ENCODE results near the gene PI4K2B. TPM values are rescaled to one million over a fixed set of nuclear protein-coding genes. Genes with fewer than 3 reads are reported as not detected.

The PI4K2B gene
- total and polyA plus RNA-seq, 2 of the 13 experiments (the other 11 are each of a cell fraction or from before 2014, with no cell fraction given): 6.9 to 25.8 TPM

GRCh38 chr4:25207997-25208396 is 25.8 kb upstream of the PI4K2B start (continued):
- no peak for TF ChIP-seq ZNF546 (CRISPR knock-in tag; conservative IDR thresholded peaks at IDR 0.05)
- TF ChIP-seq ZNF142 (CRISPR knock-in tag; IDR thresholded peaks at IDR 0.05): no peak
- no peak for TF ChIP-seq ZNF33B (CRISPR knock-in tag; IDR thresholded peaks at IDR 0.05)
- TF ChIP-seq SNAPC4 (CRISPR knock-in tag; IDR thresholded peaks at IDR 0.05): no peak
- TF ChIP-seq NFRKB (IDR thresholded peaks at IDR 0.05): no peak
- no peak for TF ChIP-seq EHMT2 (IDR thresholded peaks at IDR 0.05; ENCODE audit: borderline replicate concordance, low read depth, low read length)

Measured in HepG2 (cell line).